22Rv1 (cell line): ENCODE results near the gene FOCAD.

Experiments
- CTCF ChIP-seq: fragments of 450-650 bp; IDR thresholded peaks from 2 replicates; pipeline ENCODE4 v1.5.1; 2017; ENCODE audit warnings: mild to moderate bottlenecking
- ZFX ChIP-seq: fragments of 450-650 bp; IDR thresholded peaks from 2 replicates; pipeline ENCODE4 v1.6.1; 2017; ENCODE audit warnings: antibody characterized with exemption, borderline replicate concordance

DNA sequence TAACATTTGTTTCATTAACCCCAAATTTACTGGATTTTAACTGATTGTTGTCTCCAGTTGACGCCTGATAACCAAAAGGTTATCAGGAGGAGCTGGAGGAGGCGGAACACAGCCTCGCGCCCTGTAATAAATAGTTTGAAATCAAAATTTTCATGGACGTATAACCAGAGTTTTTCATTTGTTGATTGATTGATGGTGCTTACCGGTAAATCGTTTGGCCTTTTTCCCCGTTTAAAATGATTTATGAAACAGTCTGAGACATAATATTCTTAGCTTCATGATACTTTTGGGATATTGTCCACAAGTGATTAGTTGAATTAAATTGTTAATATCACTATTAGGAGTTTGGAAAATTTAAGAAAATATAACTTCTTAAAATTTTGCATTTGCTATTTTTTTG lies 1.7 kb downstream of the FOCAD start:
- TF ChIP-seq CTCF (no peak), ZFX (no peak)
